Fibroblast of lung (primary cell): ENCODE measurements around the gene JAKMIP1. TPM values are rescaled to one million over a fixed set of nuclear protein-coding genes. Genes with fewer than 3 reads are reported as not detected.

ENCODE experiments used
- DNase-seq, 2 donors: peaks; one replicate each; pipeline versions ENCODE4 v3.0.0 to v3.0.0-alpha.2; 2010; ENCODE audit warnings: low read depth in 2 of 2
- H2AFZ ChIP-seq: 2 replicates; pipeline ENCODE4 v1.5.1; 2012; ENCODE audit warnings: low read length, control low read depth, inconsistent platforms
- H3K27ac ChIP-seq: 2 replicates; pipeline ENCODE4 v1.5.1; 2011; ENCODE audit warnings: low read length, control low read depth; ENCODE audit not compliant: insufficient read depth
- H3K27me3 ChIP-seq: 2 replicates; pipeline ENCODE4 v1.5.1; 2011; ENCODE audit warnings: mild to moderate bottlenecking, low read length; ENCODE audit not compliant: control insufficient read depth, insufficient read depth
- H3K36me3 ChIP-seq: 2 replicates; pipeline ENCODE4 v1.5.1; 2011; ENCODE audit warnings: low read length; ENCODE audit not compliant: control insufficient read depth, insufficient read depth
- H3K4me1 ChIP-seq: 2 replicates; pipeline ENCODE4 v1.5.1; 2011; ENCODE audit warnings: low read length; ENCODE audit not compliant: control insufficient read depth, insufficient read depth; ENCODE audit errors: extremely low read depth
- H3K4me2 ChIP-seq: 2 replicates; pipeline ENCODE4 v1.5.1; 2011; ENCODE audit warnings: low read length, control low read depth; ENCODE audit not compliant: insufficient read depth; ENCODE audit errors: extremely low read depth
- H3K4me3 ChIP-seq, 4 experiments: fragments of 200-600 bp in 1 of 4; sonication (generic) in 1 of 4; replicated peaks in 1 of 4; 2 replicates each; pipeline ENCODE4 v1.5.1; 2011 to 2016; ENCODE audit warnings: low read length in 4 of 4, low read depth in 3 of 4, mild to moderate bottlenecking in 3 of 4, control low read depth in 2 of 4, inconsistent platforms in 1 of 4, mixed read lengths in 1 of 4; ENCODE audit not compliant: insufficient read depth in 1 of 4; ENCODE audit errors: control extremely low read depth in 1 of 4
- H3K79me2 ChIP-seq: 2 replicates; pipeline ENCODE4 v1.5.1; 2012; ENCODE audit warnings: mild to moderate bottlenecking, low read length, inconsistent platforms; ENCODE audit not compliant: control insufficient read depth, insufficient read depth
- H3K9ac ChIP-seq: 2 replicates; pipeline ENCODE4 v1.5.1; 2011; ENCODE audit warnings: mild to moderate bottlenecking, low read length, control low read depth; ENCODE audit not compliant: insufficient read depth
- H3K9me3 ChIP-seq: 2 replicates; pipeline ENCODE4 v1.5.1; 2012; ENCODE audit warnings: low read depth, low read length; ENCODE audit not compliant: control insufficient read depth, insufficient read depth
- H4K20me1 ChIP-seq: 2 replicates; pipeline ENCODE4 v1.5.1; 2011; ENCODE audit warnings: low read length; ENCODE audit not compliant: control insufficient read depth, insufficient read depth; ENCODE audit errors: extremely low read depth
- CTCF ChIP-seq, 2 donors: IDR thresholded peaks in 1 of 2; conservative IDR thresholded peaks in 1 of 2; 1 replicate in 1 of 2; 2 replicates in 1 of 2; pipeline ENCODE4 v1.5.1; 2011 to 2012; ENCODE audit warnings: low read length in 2 of 2, control low read depth in 1 of 2, inconsistent platforms in 1 of 2, low read depth in 1 of 2, mild to moderate bottlenecking in 1 of 2
- EZH2 ChIP-seq: IDR thresholded peaks from 2 replicates; pipeline ENCODE4 v1.5.1; 2012; ENCODE audit warnings: low read length, control low read depth, mild to moderate bottlenecking; ENCODE audit errors: missing control alignments
- polyA plus RNA-seq, 2 donors: library from polyadenylated mRNA; depleted of rRNA in 1 of 2; stranded (reverse) in 1 of 2; unstranded in 1 of 2; fragments of >200 nt; gene quantifications; 2 replicates each; pipeline ENCODE4 v1.2.1, GENCODE V29; 2011 to 2012; ENCODE audit warnings: missing spikeins in 1 of 2
- total RNA-seq: library from RNA; depleted of rRNA; stranded (reverse); fragments of >200 nt; gene quantifications from 2 replicates; pipeline ENCODE4 v1.2.1, GENCODE V29; 2014

The JAKMIP1 gene
- total and polyA plus RNA-seq, 2 donors (not counting 1 experiment from before 2014, with no cell fraction given): not detected

GRCh38 chr4:6192245-6192644 lies 8.1 kb downstream of the JAKMIP1 start:
- H3K4me2 ChIP-seq: no peak overlapping the region
- no peak for DNase-seq
- no peak overlapping the region for H3K4me3 ChIP-seq
- H3K79me2 ChIP-seq: no peaks in the 10 kb centered on the region
- H3K9ac ChIP-seq: no peak overlapping the region
- no peak overlapping the region for H2AFZ ChIP-seq
- H3K27ac ChIP-seq: no peak overlapping the region
- H3K27me3 ChIP-seq: no peaks in the 10 kb centered on the region
- H4K20me1 ChIP-seq: no peaks in the 10 kb centered on the region
- no peak for TF ChIP-seq CTCF (conservative IDR thresholded peaks at IDR 0.05 in 1 of 2, IDR thresholded peaks at IDR 0.05 in 1 of 2; ENCODE audit: low read depth in 1 of 2, low read length in 2 of 2)
- no peak for TF ChIP-seq EZH2
- no peaks in the 10 kb centered on the region for H3K36me3 ChIP-seq
- H3K9me3 ChIP-seq: no peaks in the 10 kb centered on the region
- H3K4me1 ChIP-seq: no peaks in the 10 kb centered on the region

GRCh38 chr4:6191448-6192130 lies 8.8 kb downstream of the JAKMIP1 start:
- no peaks in the 10 kb centered on the region for H4K20me1 ChIP-seq
- H3K79me2 ChIP-seq: no peaks in the 10 kb centered on the region
- no peak overlapping the region for H3K4me2 ChIP-seq
- no peak for TF ChIP-seq CTCF (conservative IDR thresholded peaks at IDR 0.05 in 1 of 2, IDR thresholded peaks at IDR 0.05 in 1 of 2; ENCODE audit: low read depth in 1 of 2, low read length in 2 of 2)
- TF ChIP-seq EZH2: no peak
- no peak overlapping the region for H3K4me3 ChIP-seq
- DNase-seq: no peak
- H3K9me3 ChIP-seq: no peaks in the 10 kb centered on the region
- no peak overlapping the region for H3K27ac ChIP-seq
- no peak overlapping the region for H3K9ac ChIP-seq
- no peaks in the 10 kb centered on the region for H3K36me3 ChIP-seq
- no peaks in the 10 kb centered on the region for H3K27me3 ChIP-seq
- no peaks in the 10 kb centered on the region for H3K4me1 ChIP-seq
- H2AFZ ChIP-seq: no peak overlapping the region

GRCh38 chr4:6190486-6190885 lies 9.9 kb downstream of the JAKMIP1 start:
- no peak overlapping the region for H3K4me2 ChIP-seq
- no peak overlapping the region for H3K4me3 ChIP-seq
- H3K4me1 ChIP-seq: no peaks in the 10 kb centered on the region
- no peaks in the 10 kb centered on the region for H3K36me3 ChIP-seq
- no peak overlapping the region for H2AFZ ChIP-seq
- TF ChIP-seq EZH2 (no peak), CTCF (conservative IDR thresholded peaks at IDR 0.05 in 1 of 2, IDR thresholded peaks at IDR 0.05 in 1 of 2; ENCODE audit: low read depth in 1 of 2, low read length in 2 of 2) (no peak)
- no peaks in the 10 kb centered on the region for H4K20me1 ChIP-seq
- H3K27me3 ChIP-seq: no peaks in the 10 kb centered on the region
- no peak for DNase-seq
- no peak overlapping the region for H3K27ac ChIP-seq
- H3K9ac ChIP-seq: no peak overlapping the region
- H3K9me3 ChIP-seq: no peaks in the 10 kb centered on the region
- H3K79me2 ChIP-seq: no peaks in the 10 kb centered on the region
